Brain microvascular endothelial cell (primary cell): Measurements from ENCODE around the gene HAUS3.

Experiments
- DNase-seq: peaks from one replicate; pipeline ENCODE4 v3.0.0-alpha.2; 2020
- H3K27ac ChIP-seq: fragments of 250-450 bp; sonication (Bioruptor Pico); 2 replicates; pipeline ENCODE4 v1.5.1; 2020; ENCODE audit warnings: mild to moderate bottlenecking, moderate library complexity
- H3K27me3 ChIP-seq: fragments of 250-450 bp; sonication (Bioruptor Pico); replicated peaks from 2 replicates; pipeline ENCODE4 v1.5.1; 2020; ENCODE audit warnings: mild to moderate bottlenecking
- H3K36me3 ChIP-seq: fragments of 250-450 bp; sonication (Bioruptor Pico); replicated peaks from 2 replicates; pipeline ENCODE4 v1.5.1; 2020; ENCODE audit warnings: mild to moderate bottlenecking
- H3K4me3 ChIP-seq: 2 replicates; pipeline ENCODE4 v1.5.1; 2011; ENCODE audit warnings: low read depth, mild to moderate bottlenecking, control low read depth, low read length, moderate library complexity
- in situ Hi-C: cut with HindIII; loops from 2 replicates; pipeline ENCODE4 v1.10.0; 2017; ENCODE audit warnings: low sequenced_read_pairs, low pct_ligation_motif_present
- TF ChIP-seq, protein P1 (sequence below): IDR thresholded peaks from 2 replicates; pipeline ENCODE4 v1.5.1; 2011; ENCODE audit warnings: low read depth, mild to moderate bottlenecking, moderate library complexity, low read length, control low read depth, inconsistent platforms; ENCODE audit errors: missing control alignments

Gene HAUS3, protein sequence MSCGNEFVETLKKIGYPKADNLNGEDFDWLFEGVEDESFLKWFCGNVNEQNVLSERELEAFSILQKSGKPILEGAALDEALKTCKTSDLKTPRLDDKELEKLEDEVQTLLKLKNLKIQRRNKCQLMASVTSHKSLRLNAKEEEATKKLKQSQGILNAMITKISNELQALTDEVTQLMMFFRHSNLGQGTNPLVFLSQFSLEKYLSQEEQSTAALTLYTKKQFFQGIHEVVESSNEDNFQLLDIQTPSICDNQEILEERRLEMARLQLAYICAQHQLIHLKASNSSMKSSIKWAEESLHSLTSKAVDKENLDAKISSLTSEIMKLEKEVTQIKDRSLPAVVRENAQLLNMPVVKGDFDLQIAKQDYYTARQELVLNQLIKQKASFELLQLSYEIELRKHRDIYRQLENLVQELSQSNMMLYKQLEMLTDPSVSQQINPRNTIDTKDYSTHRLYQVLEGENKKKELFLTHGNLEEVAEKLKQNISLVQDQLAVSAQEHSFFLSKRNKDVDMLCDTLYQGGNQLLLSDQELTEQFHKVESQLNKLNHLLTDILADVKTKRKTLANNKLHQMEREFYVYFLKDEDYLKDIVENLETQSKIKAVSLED

DNA sequence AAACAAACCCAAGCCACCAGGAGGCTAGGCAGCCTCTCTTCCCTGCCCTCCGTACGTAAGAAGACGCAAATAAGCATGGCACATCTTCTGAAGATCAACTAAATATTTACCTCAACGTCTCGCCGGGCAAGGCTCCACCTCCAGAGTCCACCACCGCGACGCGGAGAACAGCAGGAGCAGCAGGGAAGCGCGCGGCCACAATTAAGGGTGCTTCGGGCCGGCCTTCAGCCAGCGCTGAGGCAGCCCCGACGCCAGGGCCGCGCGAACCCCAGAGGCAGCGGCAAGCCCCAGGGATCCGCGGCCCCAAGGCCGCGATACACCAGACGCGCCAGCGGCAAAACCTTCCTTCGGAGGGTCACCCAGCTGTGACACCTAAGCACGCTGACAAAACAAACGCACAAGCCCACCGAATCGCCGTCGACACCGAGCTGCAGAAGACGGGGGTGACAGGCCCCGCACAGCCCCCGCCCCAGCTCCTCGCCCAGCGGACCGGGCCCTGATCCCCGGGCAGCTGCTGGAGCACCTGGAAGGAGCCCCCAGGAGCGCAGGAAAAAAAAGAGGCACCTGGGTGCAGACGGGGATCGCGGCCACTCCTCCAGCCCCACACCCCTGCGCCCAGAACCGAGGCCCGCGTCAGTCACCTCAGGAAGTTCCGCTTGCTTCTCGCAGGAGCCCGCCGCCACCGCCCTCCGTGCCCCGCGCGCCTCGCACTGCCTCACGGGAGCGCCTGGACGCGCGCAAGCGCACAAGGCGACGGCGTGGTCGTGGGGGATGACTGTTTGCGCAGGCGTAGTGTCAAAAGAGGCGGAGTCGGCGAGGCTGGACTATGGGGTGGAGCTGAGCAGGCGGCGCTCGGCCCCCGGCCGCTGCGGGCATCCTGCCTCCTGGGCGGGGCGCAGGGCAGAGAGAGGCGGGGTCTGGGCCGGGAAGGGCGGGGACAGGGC is at the start of gene HAUS3, which contains the start of gene POLN:
Gene HAUS3 (minus strand): TSS at position 712 of the 944 bp plus-strand sequence. CDS start 1,175 bp downstream, outside the sequence.
Gene POLN (minus strand): TSS at position 712 of the 944 bp plus-strand sequence. CDS start 12,890 bp downstream, outside the sequence.
- in situ Hi-C loops, result no loop called here
- no peaks in the 10 kb centered on the region for H3K36me3 ChIP-seq
- H3K4me3 ChIP-seq, result peak within 1 kb of the TSS; percentile 93
- TF ChIP-seq, protein P1, sequence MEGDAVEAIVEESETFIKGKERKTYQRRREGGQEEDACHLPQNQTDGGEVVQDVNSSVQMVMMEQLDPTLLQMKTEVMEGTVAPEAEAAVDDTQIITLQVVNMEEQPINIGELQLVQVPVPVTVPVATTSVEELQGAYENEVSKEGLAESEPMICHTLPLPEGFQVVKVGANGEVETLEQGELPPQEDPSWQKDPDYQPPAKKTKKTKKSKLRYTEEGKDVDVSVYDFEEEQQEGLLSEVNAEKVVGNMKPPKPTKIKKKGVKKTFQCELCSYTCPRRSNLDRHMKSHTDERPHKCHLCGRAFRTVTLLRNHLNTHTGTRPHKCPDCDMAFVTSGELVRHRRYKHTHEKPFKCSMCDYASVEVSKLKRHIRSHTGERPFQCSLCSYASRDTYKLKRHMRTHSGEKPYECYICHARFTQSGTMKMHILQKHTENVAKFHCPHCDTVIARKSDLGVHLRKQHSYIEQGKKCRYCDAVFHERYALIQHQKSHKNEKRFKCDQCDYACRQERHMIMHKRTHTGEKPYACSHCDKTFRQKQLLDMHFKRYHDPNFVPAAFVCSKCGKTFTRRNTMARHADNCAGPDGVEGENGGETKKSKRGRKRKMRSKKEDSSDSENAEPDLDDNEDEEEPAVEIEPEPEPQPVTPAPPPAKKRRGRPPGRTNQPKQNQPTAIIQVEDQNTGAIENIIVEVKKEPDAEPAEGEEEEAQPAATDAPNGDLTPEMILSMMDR, result no peak
- peak; percentile 94 for DNase-seq
- no peaks in the 10 kb centered on the region for H3K27me3 ChIP-seq
- H3K27ac ChIP-seq, result peak within 1 kb of the TSS; percentile 5

DNA sequence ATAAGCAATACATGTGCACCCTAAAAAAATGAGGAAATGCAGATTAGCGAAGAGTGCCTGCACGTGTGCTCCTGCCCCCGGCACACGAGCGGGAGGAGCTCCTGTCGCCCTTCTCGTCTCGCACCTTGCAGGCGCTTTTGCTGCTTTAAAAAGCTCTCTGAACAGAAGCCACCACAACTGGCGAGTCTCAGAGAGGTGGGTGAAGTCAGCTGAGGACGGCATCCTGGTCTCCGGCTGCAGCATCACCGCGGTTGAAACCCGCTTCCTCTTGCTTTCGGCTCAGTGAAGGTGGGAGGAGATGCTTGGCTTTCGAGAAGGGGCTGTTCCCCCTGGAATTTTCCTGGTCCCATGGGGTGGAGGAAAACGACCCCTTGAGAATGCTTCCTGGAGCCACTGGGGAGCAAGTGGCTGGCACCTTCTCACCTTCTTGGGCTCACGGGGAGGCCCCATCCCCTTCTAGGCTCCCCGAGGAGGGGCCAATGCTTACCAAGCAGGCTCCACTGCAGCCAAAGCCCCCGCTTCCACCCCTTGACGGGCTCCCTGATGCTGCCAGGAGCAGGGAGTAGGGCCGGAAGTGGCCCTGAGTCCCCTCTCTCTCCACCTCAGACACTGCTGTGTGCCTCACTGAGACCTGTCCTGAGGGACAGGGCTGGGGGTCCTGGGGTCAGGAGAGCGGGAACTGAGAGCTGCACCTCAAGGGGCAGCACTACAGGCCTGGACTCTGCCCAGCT is 49.2 kb upstream of the HAUS3 start:
- TF ChIP-seq, protein P1, result no peak
- in situ Hi-C loops, result no loop called here
- DNase-seq, result no peak
- no peaks in the 10 kb centered on the region for H3K27me3 ChIP-seq
- H3K27ac ChIP-seq, result no peak overlapping the region
- no peaks in the 10 kb centered on the region for H3K36me3 ChIP-seq
- H3K4me3 ChIP-seq, result no peak overlapping the region

DNA sequence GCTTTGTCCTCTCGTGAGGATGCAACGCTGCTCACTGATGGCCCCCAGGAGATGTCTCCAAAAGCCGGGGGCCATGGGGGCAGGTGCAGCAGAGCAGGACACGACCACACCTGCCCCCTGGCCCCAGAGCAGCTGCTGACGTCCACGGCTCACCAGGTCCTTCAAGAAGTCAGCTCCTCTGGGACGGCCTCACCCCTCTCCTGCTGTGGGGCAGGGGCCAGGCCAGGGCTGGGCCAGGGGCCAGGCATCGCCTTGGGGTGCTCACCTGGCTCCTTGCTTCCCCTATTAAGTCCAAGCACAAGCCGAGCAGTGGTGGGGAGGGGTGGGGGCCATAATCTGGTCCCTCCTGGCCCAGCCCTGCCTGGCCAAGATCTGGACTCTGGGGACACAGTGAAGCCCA is 48.6 kb upstream of the HAUS3 start:
- Histone ChIP-seq H3K27ac (no peak overlapping the region), H3K4me3 (no peak overlapping the region), H3K36me3 (no peaks in the 10 kb centered on the region), H3K27me3 (no peaks in the 10 kb centered on the region)
- in situ Hi-C loops, result no loop called here
- TF ChIP-seq, protein P1, result no peak
- no peak for DNase-seq

DNA sequence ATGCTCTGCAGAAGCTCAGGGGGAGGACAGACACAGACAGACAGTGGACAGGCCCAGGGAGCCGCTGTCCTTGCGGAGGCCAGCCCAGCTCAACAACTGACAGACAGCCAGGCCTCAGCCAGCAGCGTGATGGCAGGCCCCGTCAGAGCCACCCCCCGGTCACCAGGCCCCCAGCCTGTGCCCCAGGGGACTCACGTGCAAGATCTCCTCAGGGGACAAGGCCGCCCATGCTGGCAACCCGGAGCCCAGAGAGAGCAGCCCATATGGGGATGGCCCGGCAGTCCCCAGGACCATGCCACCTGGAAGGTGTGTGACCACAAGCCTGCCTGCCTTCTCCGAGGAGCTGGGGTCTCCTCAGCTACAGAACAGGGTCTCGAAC is 48.0 kb upstream of the HAUS3 start:
- in situ Hi-C loops, result no loop called here
- H3K36me3 ChIP-seq, result no peaks in the 10 kb centered on the region
- no peak overlapping the region for H3K4me3 ChIP-seq
- H3K27me3 ChIP-seq, result no peaks in the 10 kb centered on the region
- DNase-seq, result no peak
- H3K27ac ChIP-seq, result no peak overlapping the region
- TF ChIP-seq, protein P1, result no peak

DNA sequence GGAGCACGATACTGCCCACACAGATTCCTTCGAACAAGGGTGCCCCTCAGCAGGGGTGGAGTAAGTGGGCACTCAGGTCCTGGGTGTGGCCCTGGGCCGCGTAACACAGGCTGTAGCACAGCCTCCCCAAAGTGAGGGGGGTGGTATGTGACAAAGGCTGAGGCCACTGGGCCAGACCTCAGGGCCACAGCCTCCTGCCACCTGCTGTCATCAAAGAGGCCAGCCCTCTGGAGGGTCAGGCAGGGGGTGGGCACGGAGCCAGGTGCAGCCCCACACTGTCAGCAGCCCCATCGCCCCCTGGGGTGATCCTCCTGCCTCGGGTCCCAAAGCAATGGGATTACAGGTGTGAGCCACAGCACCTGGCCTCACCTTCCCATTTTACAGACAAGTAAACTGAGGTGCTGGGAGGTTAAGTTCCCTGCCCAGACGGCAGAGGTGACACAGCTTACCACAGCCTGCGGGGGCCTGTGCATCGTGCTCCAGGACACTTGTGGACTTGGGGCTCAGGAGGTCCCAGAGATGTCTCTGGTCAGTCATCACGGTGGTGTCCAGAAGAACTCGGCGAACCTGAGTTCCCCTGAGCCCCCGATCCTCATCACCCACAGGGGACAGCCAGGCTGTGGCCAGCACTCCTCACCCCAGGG is 47.5 kb upstream of the HAUS3 start:
- H3K27ac ChIP-seq, result no peak overlapping the region

More for the DNA sequence above, 47.5 kb upstream of the HAUS3 start:
- H3K27me3 ChIP-seq, result no peaks in the 10 kb centered on the region
- TF ChIP-seq, protein P1, result no peak
- in situ Hi-C loops, result no loop called here
- H3K4me3 ChIP-seq, result no peak overlapping the region
- DNase-seq, result no peak
- no peaks in the 10 kb centered on the region for H3K36me3 ChIP-seq
